ENCODE results near the gene ENKD1. TPM values are rescaled to one million over a fixed set of nuclear protein-coding genes. Genes with fewer than 3 reads are reported as not detected.
"Not testable (repeated sequence)": the region's sequence is repeated elsewhere in the genome, so short reads cannot be mapped to it uniquely, and the experiment has no call there.

The ENKD1 gene
- total and polyA plus RNA-seq, 4 donors = 9.5 to 30.2 (median 29.1) TPM

DNA sequence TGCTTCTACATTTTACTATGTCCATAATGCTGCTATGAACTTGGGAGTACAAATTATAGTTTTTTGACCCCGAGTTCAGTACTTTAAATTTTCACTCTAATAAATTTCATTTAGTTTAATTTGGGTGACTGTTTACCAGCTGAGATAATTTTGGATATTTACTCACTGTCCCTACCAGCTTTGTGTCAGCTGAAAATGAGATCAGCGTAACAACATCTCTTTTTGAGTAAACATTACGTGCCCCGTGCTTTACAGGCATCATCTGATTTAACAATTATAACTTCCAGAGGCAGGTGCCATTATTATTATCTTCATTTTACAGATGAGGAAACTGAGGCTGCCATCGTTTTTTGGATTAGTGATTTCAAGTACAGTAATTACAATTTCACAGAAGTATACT lies 37.6 kb upstream of the ENKD1 start:
- DNase-seq (ENCODE audit: low read depth in 4 of 6, low spot score in 6 of 6) = no peak
- WGBS (ENCODE audit: insufficient coverage) = no CpG with 5 or more reads among the region's 5 CpGs
- Histone ChIP-seq H3K9me3 (ENCODE audit: control insufficient read depth, insufficient read depth, low read length) (no peaks in the 10 kb centered on the region), H3K4me3 (ENCODE audit: low read depth, low read length) (no peak overlapping the region), H3K27me3 (ENCODE audit: control insufficient read depth, insufficient read depth, low read length) (no peaks in the 10 kb centered on the region), H3K36me3 (ENCODE audit: control insufficient read depth, insufficient read depth, low read length) (peaks cover 10% of the 10 kb centered on the region), H3K4me1 (ENCODE audit: control insufficient read depth, insufficient read depth, low read length) (peaks cover 3% of the 10 kb centered on the region), H3K27ac (ENCODE audit: low read depth, low read length) (no peak overlapping the region)

DNA sequence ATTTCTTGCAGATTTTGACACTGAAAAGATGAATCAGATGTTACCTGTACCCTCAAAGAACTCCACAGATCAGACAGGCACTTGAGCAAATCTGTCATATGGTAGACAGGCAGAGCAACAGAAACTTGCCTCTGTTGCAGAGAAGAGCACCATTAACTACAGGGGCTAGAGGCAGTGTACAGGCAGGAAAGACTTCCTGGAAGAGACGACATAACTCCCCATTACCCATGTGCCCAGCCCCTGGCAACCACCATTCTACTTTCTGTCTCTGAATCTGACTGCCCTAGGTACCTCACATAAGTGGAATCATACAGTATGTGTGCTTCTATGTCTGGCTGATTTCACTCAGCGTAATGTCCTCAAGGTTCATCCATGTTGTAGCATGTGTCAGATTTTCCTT lies 37.1 kb upstream of the ENKD1 start:
- Histone ChIP-seq H3K27ac (ENCODE audit: low read depth, low read length) (no peak overlapping the region), H3K27me3 (ENCODE audit: control insufficient read depth, insufficient read depth, low read length) (no peaks in the 10 kb centered on the region), H3K4me1 (ENCODE audit: control insufficient read depth, insufficient read depth, low read length) (peaks cover 3% of the 10 kb centered on the region), H3K36me3 (ENCODE audit: control insufficient read depth, insufficient read depth, low read length) (peaks cover 15% of the 10 kb centered on the region), H3K4me3 (ENCODE audit: low read depth, low read length) (no peak overlapping the region), H3K9me3 (ENCODE audit: control insufficient read depth, insufficient read depth, low read length) (no peaks in the 10 kb centered on the region)
- DNase-seq (ENCODE audit: low read depth in 4 of 6, low spot score in 6 of 6) = no peak
- no CpG with 5 or more reads among the region's 2 CpGs for WGBS (ENCODE audit: insufficient coverage)

DNA sequence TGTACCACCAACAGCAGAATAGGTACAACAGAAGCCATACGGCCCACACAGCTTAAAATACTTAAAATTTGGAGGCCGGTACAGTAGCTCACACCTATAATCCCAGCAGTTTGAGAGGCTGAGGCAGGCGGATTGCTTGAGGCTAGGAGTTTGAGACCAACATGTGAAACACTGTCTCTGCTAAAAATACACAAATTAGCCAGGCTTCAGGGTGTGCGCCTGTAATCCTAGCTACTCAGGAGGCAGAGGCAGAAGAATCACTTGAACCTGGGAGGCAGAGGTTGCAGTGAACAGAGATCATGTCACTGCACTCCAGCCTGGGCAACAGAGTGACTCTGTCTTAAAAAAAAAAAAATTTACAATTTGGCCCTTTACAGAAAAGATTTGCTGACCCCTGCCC lies 35.6 kb upstream of the ENKD1 start:
- Histone ChIP-seq H3K27me3 (ENCODE audit: control insufficient read depth, insufficient read depth, low read length) (no peaks in the 10 kb centered on the region), H3K9me3 (ENCODE audit: control insufficient read depth, insufficient read depth, low read length) (no peaks in the 10 kb centered on the region), H3K4me1 (ENCODE audit: control insufficient read depth, insufficient read depth, low read length) (peaks cover 3% of the 10 kb centered on the region), H3K27ac (ENCODE audit: low read depth, low read length) (no peak overlapping the region), H3K36me3 (ENCODE audit: control insufficient read depth, insufficient read depth, low read length) (peaks cover 16% of the 10 kb centered on the region), H3K4me3 (ENCODE audit: low read depth, low read length) (no peak overlapping the region)
- DNase-seq (ENCODE audit: low read depth in 4 of 6, low spot score in 6 of 6) = no peak
- 91% methylated on average over 4 of the region's 4 CpGs for WGBS (ENCODE audit: insufficient coverage)

DNA sequence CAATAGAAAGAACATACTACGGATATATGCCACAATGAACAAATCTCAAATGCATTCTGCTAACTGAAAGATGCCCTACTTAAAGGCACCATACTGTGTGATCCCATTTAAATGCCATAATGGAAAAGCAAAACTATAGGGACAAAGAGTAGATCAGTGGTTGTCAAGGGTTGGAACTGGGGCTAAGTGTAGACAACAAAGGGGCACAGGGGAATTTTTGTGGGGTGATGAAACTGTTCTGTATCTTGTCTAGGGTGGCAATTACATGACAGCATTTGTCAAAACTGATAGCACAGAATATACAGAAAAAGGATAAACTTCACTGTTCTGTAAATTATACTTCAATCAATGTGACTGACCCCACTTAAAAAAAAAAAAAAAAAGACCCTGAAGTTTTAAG lies 34.9 kb upstream of the ENKD1 start:
- no peak for DNase-seq (ENCODE audit: low read depth in 4 of 6, low spot score in 6 of 6)
- Histone ChIP-seq H3K4me1 (ENCODE audit: control insufficient read depth, insufficient read depth, low read length) (peaks cover 3% of the 10 kb centered on the region), H3K27ac (ENCODE audit: low read depth, low read length) (no peak overlapping the region), H3K4me3 (ENCODE audit: low read depth, low read length) (no peak overlapping the region), H3K36me3 (ENCODE audit: control insufficient read depth, insufficient read depth, low read length) (peaks cover 16% of the 10 kb centered on the region), H3K27me3 (ENCODE audit: control insufficient read depth, insufficient read depth, low read length) (no peaks in the 10 kb centered on the region), H3K9me3 (ENCODE audit: control insufficient read depth, insufficient read depth, low read length) (no peaks in the 10 kb centered on the region)
- WGBS (ENCODE audit: insufficient coverage) = 67% methylated on average over 1 of the region's 1 CpG

DNA sequence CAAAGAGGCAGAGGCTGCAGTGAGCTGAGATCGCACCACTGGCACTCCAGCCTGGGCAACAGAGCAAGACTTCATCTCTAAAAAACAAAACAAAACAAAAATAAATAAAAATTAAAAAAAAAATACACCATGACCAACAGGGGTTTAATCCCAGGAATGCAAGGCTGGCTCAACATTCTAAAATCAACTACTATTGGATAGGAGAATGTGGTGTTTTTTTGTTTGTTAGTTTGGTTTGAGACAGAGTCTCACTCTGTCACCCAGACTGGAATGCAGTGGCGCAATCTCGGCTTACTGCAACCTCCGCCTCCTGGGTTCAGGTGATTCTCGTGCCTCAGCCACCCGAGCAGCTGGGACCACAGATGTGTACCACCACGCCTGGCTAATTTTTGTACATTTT lies 32.7 kb upstream of the ENKD1 start:
- Histone ChIP-seq H3K36me3 (ENCODE audit: control insufficient read depth, insufficient read depth, low read length) (peaks cover 16% of the 10 kb centered on the region), H3K4me3 (ENCODE audit: low read depth, low read length) (no peak overlapping the region), H3K27me3 (ENCODE audit: control insufficient read depth, insufficient read depth, low read length) (no peaks in the 10 kb centered on the region), H3K9me3 (ENCODE audit: control insufficient read depth, insufficient read depth, low read length) (no peaks in the 10 kb centered on the region), H3K4me1 (ENCODE audit: control insufficient read depth, insufficient read depth, low read length) (no peaks in the 10 kb centered on the region), H3K27ac (ENCODE audit: low read depth, low read length) (no peak overlapping the region)
- DNase-seq (ENCODE audit: low read depth in 4 of 6, low spot score in 6 of 6) = no peak
- WGBS (ENCODE audit: insufficient coverage) = 96% methylated on average over 5 of the region's 7 CpGs

DNA sequence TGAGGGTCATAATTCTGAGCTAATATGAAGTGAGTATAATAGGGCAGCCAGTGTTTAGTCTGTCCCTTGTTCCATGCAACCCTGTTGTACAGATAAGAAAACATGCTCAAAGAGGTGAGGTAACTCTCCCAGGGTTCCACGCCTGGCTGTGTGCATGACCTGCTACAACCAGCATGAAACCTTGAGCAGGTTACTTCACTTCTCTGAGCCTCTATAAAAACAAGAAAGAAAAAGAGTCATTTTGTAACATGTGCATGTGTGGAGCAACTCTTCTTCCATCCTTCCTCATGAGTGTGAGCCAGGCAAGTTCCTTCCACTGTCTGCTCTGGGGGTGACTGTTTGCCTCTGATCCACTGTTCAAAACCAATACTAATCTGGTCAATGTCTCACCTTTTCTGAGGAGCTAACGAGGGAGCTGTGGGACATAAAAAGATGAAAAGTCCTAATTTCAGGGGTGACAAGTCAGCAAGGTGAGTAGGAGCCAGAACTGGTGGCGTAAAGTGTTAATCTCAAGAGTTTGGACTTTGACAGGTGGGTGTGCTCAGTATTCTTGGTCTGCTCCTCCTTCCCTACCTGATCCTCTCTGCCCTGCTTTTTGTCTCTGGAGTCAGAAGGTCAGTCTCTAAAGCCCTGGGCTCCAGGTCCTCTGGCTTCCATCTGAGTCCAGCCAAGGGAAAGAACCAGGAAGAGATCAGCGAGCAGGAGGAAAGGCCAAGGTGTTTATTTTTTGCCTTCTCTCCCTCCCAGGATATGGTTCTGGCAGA lies 31.1 kb upstream of the ENKD1 start:
- H3K27ac ChIP-seq (ENCODE audit: low read depth, low read length) = no peak overlapping the region

DNA sequence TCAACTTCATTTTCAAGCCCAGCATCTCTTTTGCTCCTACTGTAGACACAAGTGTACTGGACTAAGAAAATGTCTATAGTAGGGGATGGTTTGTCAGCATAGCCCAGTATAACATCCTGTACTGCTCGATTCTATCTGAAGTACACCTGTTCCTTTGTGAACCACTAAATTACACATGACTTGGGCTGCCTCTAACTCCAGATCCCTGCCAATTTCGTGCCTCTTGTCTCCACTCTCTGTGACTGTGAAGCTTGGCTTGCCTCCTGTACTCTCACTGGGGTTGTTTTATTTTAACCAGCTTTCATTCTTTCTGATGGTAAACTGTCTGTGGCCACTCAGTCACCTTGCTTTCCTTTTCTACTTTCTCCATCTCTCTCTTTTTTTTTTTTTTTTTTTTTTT lies 28.1 kb upstream of the ENKD1 start:
- Histone ChIP-seq H3K27ac (ENCODE audit: low read depth, low read length) (no peak overlapping the region), H3K9me3 (ENCODE audit: control insufficient read depth, insufficient read depth, low read length) (no peaks in the 10 kb centered on the region), H3K27me3 (ENCODE audit: control insufficient read depth, insufficient read depth, low read length) (no peaks in the 10 kb centered on the region), H3K4me3 (ENCODE audit: low read depth, low read length) (no peak overlapping the region), H3K36me3 (ENCODE audit: control insufficient read depth, insufficient read depth, low read length) (peaks cover 11% of the 10 kb centered on the region), H3K4me1 (ENCODE audit: control insufficient read depth, insufficient read depth, low read length) (no peaks in the 10 kb centered on the region)
- DNase-seq (ENCODE audit: low read depth in 4 of 6, low spot score in 6 of 6) = no peak
- WGBS (ENCODE audit: insufficient coverage) = 67% methylated on average over 1 of the region's 2 CpGs

More for the DNA sequence above, 31.1 kb upstream of the ENKD1 start:
- Histone ChIP-seq H3K9me3 (ENCODE audit: control insufficient read depth, insufficient read depth, low read length) (no peaks in the 10 kb centered on the region), H3K4me1 (ENCODE audit: control insufficient read depth, insufficient read depth, low read length) (no peaks in the 10 kb centered on the region), H3K4me3 (ENCODE audit: low read depth, low read length) (no peak overlapping the region), H3K36me3 (ENCODE audit: control insufficient read depth, insufficient read depth, low read length) (peaks cover 16% of the 10 kb centered on the region), H3K27me3 (ENCODE audit: control insufficient read depth, insufficient read depth, low read length) (no peaks in the 10 kb centered on the region)
- WGBS (ENCODE audit: insufficient coverage) = no CpG with 5 or more reads among the region's 4 CpGs
- DNase-seq (ENCODE audit: low read depth in 4 of 6, low spot score in 6 of 6) = no peak

DNA sequence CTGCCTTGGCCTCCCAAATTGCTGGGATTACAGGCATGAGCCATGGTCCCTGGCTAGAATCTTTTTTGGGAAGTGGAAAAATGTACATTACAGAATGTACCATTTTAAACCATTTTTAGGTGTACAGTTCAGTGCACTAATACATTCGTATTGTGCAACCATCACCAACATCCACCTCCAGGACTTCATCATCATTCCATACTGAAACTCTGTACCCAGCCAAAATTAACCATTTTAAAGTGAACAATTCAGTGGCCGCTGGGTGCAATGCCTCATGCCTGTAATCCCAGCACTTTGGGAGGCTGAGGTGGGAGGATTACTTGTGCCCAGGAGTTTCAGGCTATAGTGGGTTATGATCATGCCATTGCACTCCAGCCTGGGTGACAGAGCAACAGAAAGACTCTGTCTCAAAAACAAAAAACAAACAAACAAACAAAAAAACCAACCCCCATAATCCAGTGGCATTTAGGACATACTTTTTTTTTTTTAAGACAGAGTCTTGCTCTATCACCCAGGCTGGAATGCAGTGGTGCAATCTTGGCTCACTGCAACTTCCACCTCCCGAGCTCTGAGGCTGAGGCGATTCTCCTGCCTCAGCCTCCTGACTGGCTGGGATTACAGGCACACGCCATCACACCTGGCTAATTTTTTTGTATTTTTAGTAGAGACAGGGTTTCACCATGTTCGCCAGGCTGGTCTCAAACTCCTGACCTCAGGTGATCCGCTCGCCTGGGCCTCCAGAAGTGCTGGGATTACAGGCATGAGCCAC lies 27.2 kb upstream of the ENKD1 start:
- H3K9me3 ChIP-seq (ENCODE audit: control insufficient read depth, insufficient read depth, low read length); H3K36me3 ChIP-seq (ENCODE audit: control insufficient read depth, insufficient read depth, low read length); H3K4me1 ChIP-seq (ENCODE audit: control insufficient read depth, insufficient read depth, low read length); H3K27ac ChIP-seq (ENCODE audit: low read depth, low read length); DNase-seq (ENCODE audit: low read depth in 4 of 6, low spot score in 6 of 6); H3K4me3 ChIP-seq (ENCODE audit: low read depth, low read length); H3K27me3 ChIP-seq (ENCODE audit: control insufficient read depth, insufficient read depth, low read length): not testable (repeated sequence)
- 98% methylated on average over 6 of the region's 8 CpGs for WGBS (ENCODE audit: insufficient coverage)

DNA sequence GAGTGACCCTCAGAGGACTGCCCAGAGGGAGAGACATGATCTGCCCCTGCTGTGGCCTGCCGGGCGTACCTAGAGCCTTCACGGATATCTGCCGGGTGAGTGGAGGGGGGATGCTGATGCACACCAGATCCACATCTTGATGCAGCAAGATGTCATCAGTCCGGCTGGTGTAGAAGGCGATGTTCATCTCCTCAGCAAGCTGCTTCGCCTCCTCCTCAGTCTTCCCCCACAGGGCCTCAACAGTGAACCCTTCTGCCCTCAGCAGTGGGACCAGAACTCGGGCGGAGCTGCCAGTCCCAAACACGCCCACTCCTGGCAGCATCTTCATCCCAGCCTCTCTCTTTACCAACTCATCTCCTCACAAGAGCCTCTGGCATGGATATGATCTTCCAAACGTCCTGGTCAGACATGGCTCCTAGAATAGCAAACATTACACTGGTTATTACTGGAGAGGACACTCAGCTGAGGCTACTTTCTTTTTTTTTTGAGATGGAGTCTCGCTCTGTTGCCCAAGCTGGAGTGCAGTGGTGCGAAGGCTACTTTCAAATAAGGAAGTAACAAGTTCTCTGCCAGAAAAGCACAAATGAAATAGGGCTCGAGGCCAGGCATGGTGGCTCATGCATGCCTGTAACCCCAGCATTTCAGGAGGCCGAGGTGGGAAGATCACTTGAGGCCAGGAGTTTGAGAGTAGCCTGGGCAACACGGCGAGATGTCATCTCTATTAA lies 19.0 kb upstream of the ENKD1 start:
- no peak overlapping the region for H3K4me3 ChIP-seq (ENCODE audit: low read depth, low read length)
- 92% methylated on average over 14 of the region's 17 CpGs for WGBS (ENCODE audit: insufficient coverage)

More for the DNA sequence above, 19.0 kb upstream of the ENKD1 start:
- Histone ChIP-seq H3K27me3 (ENCODE audit: control insufficient read depth, insufficient read depth, low read length) (no peaks in the 10 kb centered on the region), H3K9me3 (ENCODE audit: control insufficient read depth, insufficient read depth, low read length) (no peaks in the 10 kb centered on the region), H3K4me1 (ENCODE audit: control insufficient read depth, insufficient read depth, low read length) (no peaks in the 10 kb centered on the region), H3K36me3 (ENCODE audit: control insufficient read depth, insufficient read depth, low read length) (peaks cover 33% of the 10 kb centered on the region), H3K27ac (ENCODE audit: low read depth, low read length) (no peak overlapping the region)
- DNase-seq (ENCODE audit: low read depth in 4 of 6, low spot score in 6 of 6) = no peak

Data from spinal cord (tissue), 10 donors.